Thoracic aorta (tissue), 2 donors: ENCODE data around the gene REL. TPM values are rescaled to one million over a fixed set of nuclear protein-coding genes. Genes with fewer than 3 reads are reported as not detected.
"Not testable (repeated sequence)": the region's sequence is repeated elsewhere in the genome, so short reads cannot be mapped to it uniquely, and the experiment has no call there.

ENCODE experiments used
- ATAC-seq: fragments of 150-250 bp; one replicate; pipeline ENCODE4 v1.8.0; 2017; ENCODE audit warnings: low read depth; ENCODE audit not compliant: insufficient number of reproducible peaks, low FRiP score
- DNase-seq: peaks from one replicate; pipeline ENCODE4 v3.0.0-alpha.2; 2020; ENCODE audit warnings: low spot score
- H3K27ac ChIP-seq, 2 donors: fragments of 200-600 bp; sonication (generic); 1 replicate in 1 of 2; 2 replicates in 1 of 2; pipeline ENCODE4 v1.5.1; 2016; ENCODE audit warnings: mild to moderate bottlenecking in 2 of 2, moderate library complexity in 2 of 2
- H3K27me3 ChIP-seq: fragments of 200-600 bp; sonication (generic); replicated peaks from 2 replicates; pipeline ENCODE4 v1.6.0; 2016; ENCODE audit warnings: mild to moderate bottlenecking; ENCODE audit not compliant: insufficient read depth
- H3K36me3 ChIP-seq: fragments of 200-600 bp; sonication (generic); one replicate; pipeline ENCODE4 v1.5.1; 2016
- H3K4me1 ChIP-seq, 2 donors: fragments of 200-600 bp; sonication (generic); 1 replicate in 1 of 2; 2 replicates in 1 of 2; pipeline versions ENCODE4 v1.5.1 to v1.6.0; 2016; ENCODE audit warnings: low read depth in 2 of 2, mild to moderate bottlenecking in 1 of 2; ENCODE audit not compliant: control insufficient read depth in 1 of 2
- H3K4me3 ChIP-seq: fragments of 200-600 bp; sonication (generic); 2 replicates; pipeline ENCODE4 v1.5.1; 2016; ENCODE audit warnings: mild to moderate bottlenecking
- H3K9me3 ChIP-seq: fragments of 200-600 bp; sonication (generic); 2 replicates; pipeline ENCODE4 v1.5.1; 2016
- total RNA-seq, 2 donors: library from RNA; depleted of rRNA; stranded (reverse); fragments of >200 nt; gene quantifications; one replicate each; pipeline versions ENCODE4 v1.1.0 to v1.2.3, GENCODE V29; 2016
- TF ChIP-seq, protein P1 (sequence below): fragments of 200-600 bp; sonication (generic); IDR thresholded peaks from one replicate; pipeline ENCODE4 v1.5.1; 2019; ENCODE audit warnings: antibody characterized with exemption

The REL gene
- total RNA-seq, 2 donors from 2014 or later: 15.7 to 26.9 TPM

DNA sequence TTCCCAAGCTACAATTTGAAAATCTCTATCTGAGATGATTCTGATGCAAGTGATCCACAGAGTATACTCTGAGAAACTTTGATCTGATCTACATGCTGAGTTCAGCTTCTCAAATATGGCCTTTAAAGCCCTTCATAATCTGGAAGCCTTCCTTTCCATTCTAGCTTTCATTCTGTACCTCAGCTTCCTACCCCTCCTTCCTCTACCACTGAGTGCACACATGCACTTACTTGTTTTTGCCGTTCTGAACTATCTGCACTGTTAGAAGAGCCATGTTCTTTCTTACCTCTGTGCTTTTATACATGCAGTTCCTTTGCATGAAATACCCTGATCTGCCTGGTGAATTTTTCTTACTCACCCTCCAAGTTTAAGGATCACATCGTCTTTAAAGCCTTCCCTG is 25.0 kb downstream of the REL start:
- H3K36me3 ChIP-seq: peaks cover 12% of the 10 kb centered on the region
- no peak for ATAC-seq
- TF ChIP-seq, protein P1, sequence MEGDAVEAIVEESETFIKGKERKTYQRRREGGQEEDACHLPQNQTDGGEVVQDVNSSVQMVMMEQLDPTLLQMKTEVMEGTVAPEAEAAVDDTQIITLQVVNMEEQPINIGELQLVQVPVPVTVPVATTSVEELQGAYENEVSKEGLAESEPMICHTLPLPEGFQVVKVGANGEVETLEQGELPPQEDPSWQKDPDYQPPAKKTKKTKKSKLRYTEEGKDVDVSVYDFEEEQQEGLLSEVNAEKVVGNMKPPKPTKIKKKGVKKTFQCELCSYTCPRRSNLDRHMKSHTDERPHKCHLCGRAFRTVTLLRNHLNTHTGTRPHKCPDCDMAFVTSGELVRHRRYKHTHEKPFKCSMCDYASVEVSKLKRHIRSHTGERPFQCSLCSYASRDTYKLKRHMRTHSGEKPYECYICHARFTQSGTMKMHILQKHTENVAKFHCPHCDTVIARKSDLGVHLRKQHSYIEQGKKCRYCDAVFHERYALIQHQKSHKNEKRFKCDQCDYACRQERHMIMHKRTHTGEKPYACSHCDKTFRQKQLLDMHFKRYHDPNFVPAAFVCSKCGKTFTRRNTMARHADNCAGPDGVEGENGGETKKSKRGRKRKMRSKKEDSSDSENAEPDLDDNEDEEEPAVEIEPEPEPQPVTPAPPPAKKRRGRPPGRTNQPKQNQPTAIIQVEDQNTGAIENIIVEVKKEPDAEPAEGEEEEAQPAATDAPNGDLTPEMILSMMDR: no peak
- DNase-seq: no peak
- H3K27ac ChIP-seq: no peak overlapping the region
- H3K4me1 ChIP-seq: no peaks in the 10 kb centered on the region
- H3K9me3 ChIP-seq: no peaks in the 10 kb centered on the region
- H3K4me3 ChIP-seq: no peak overlapping the region
- H3K27me3 ChIP-seq: no peaks in the 10 kb centered on the region

DNA sequence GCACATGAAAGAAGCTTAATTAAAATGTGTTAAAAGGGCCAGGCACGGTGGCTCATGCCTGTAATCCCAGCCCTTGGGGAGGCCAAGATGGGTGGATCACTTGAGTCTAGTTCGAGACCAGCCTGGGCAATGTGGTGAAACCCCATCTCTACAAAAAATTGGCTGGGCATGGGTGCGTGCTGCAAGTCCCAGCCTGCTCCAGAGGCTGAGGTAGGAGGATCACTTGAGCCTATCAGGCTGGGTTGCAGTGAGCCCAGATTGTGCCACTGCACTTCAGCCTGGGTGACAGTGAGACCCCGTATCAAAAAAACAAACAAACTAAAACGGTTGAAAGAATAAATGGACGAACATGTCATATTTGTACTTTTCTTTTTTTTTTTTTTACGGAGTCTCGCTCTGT is 26.0 kb downstream of the REL start:
- no peaks in the 10 kb centered on the region for H3K4me1 ChIP-seq
- no peaks in the 10 kb centered on the region for H3K27me3 ChIP-seq
- peaks cover 12% of the 10 kb centered on the region for H3K36me3 ChIP-seq
- H3K4me3 ChIP-seq: no peak overlapping the region
- ATAC-seq: no peak
- no peak for DNase-seq
- H3K27ac ChIP-seq: no peak overlapping the region
- H3K9me3 ChIP-seq: no peaks in the 10 kb centered on the region
- TF ChIP-seq, protein P1: no peak

DNA sequence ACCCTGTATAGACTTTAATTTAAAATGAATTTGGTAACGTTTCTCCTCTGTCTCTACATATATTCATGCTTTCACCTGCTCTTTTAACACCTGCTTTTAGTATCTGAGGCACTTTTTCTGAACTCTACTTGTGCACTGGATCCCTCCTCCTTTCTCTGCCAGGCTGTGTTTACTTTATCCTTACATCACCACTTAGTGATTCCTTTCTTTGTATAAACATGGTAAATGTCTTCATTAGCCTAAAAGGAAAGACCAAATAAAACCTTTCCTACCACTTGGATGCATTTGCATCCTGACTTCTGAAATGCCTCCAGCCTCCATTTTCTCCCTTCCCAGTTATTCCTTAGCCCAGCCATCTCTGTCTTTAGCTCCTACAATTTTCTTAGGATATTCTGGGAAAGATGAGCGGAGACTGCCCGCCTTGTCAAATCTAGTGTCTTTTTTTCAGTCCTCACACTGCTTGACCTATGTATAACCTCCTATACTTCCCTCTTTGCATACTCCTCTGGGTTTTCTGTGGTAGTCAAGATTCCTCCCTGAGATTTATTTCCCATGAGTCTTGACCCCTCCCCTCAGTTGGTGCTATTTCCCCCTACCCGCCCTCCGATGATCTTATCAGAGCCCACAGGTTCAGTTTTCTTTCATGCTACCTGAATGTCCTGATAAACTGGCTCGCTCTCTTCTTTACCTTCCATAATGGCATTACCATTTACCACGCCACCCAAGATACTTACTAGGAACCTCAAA is 44.8 kb downstream of the REL start:
- Histone ChIP-seq H3K36me3 (peaks cover 21% of the 10 kb centered on the region), H3K4me3 (no peak overlapping the region), H3K27me3 (no peaks in the 10 kb centered on the region), H3K27ac (no peak overlapping the region), H3K9me3 (no peaks in the 10 kb centered on the region), H3K4me1 (no peaks in the 10 kb centered on the region)
- ATAC-seq (no peak), DNase-seq (no peak)
- TF ChIP-seq, protein P1: no peak

DNA sequence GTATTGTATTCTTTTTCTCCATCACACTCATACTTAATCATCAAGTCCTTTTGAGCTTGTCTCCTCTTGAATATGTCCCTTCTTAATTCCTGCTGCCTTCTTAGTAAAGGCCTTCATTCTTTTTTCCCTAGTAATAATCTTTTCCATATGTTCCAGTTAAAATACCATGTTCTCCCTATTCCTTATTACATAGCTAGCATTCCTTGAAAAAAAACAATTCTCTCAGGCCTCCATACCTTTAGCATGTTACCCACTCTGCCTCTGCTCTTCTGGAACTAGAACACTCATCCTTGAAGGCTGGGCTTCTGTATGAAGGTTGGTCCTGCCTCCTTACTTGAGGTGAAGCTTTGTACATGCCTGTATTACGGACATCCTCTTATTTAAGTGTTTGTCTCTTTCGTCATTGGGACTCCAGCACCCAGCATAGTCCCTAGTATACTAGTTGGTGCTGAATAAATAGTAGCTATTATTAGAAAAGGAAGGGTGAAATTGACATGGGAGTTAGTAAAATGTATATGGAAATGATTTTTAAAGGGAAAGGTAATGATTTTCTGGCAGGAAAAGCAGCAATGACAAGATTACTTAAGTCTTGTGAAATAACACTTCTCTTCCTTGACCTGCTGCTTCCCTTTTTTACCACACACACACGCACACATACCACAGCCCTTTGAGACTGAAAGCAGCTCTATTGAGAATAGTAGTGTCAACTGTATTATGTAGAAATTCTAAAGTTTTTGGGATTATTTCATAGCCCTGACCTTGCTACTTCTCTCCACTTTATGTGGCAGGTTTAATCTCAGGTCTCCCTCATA is 45.6 kb downstream of the REL start:
- DNase-seq (no peak), ATAC-seq (no peak)
- Histone ChIP-seq H3K27me3 (no peaks in the 10 kb centered on the region), H3K4me3 (no peak overlapping the region), H3K9me3 (no peaks in the 10 kb centered on the region), H3K27ac (no peak overlapping the region), H3K36me3 (peaks cover 17% of the 10 kb centered on the region), H3K4me1 (no peaks in the 10 kb centered on the region)
- TF ChIP-seq, protein P1: no peak

DNA sequence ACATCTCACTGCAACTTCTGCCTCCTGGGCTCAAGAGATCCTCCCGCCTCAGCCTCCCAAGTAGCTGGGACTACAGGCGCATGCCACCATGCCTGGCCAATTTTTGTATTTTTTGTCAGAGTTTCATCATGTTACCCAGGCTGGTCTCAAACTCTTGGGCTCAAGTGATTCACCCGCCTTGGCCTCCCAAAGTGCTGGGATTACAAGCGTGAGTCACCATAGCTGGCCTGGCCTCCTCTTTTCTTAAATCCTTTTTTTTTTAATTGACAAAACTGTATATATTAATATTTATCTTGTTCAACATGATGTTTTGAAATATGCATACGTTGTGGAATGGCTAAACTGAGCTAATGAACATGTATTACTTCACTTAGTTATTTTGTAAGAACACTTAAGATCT is 50.7 kb downstream of the REL start:
- DNase-seq, H3K4me1 ChIP-seq, H3K4me3 ChIP-seq, ATAC-seq, H3K36me3 ChIP-seq, H3K27ac ChIP-seq, H3K9me3 ChIP-seq, H3K27me3 ChIP-seq: not testable (repeated sequence)
